GM21515 (cell line): Measurements from ENCODE around the gene GDF7.

Experiments used
- ATAC-seq: cut with Tn5 transposase; IDR thresholded peaks from one replicate; pipeline ENCODE4 v1.9.1; 2021; ENCODE audit not compliant: unreplicated experiment

GDF7 gene

GRCh38 chr2:20660506-20661420 lies 6.2 kb upstream of the GDF7 start:
- ATAC-seq = no peak

- ATAC-seq = peak; percentile 64
Observed at GRCh38 chr2:20661421-20662307, 5.3 kb upstream of the GDF7 start.

GRCh38 chr2:20662308-20662937 lies 4.5 kb upstream of the GDF7 start:
- no peak for ATAC-seq

GRCh38 chr2:20663196-20664070 lies 3.5 kb upstream of the GDF7 start:
- ATAC-seq = no peak

- no peak for ATAC-seq
Observed at GRCh38 chr2:20664071-20664390, 2.9 kb upstream of the GDF7 start.

- no peak for ATAC-seq
Observed at GRCh38 chr2:20664431-20665242, 2.3 kb upstream of the GDF7 start.

- no peak for ATAC-seq
Observed at GRCh38 chr2:20665243-20666004, 1.5 kb upstream of the GDF7 start.

- no peak for ATAC-seq
Observed at GRCh38 chr2:20666005-20666303, 990 bp upstream of the GDF7 start.

GRCh38 chr2:20667151-20667530 lies 197 bp downstream of the GDF7 start:
- ATAC-seq = no peak

GRCh38 chr2:20667531-20668401 lies 822 bp downstream of the GDF7 start:
- no peak for ATAC-seq

GRCh38 chr2:20668451-20668850 lies 1.5 kb downstream of the GDF7 start:
- no peak for ATAC-seq

- ATAC-seq = no peak
Observed at GRCh38 chr2:20668871-20669475, 2.0 kb downstream of the GDF7 start.

GRCh38 chr2:20669562-20670314 lies 2.8 kb downstream of the GDF7 start:
- no peak for ATAC-seq

- ATAC-seq = no peak
Observed at GRCh38 chr2:20670315-20671035, 3.5 kb downstream of the GDF7 start.

GRCh38 chr2:20671036-20671735 lies 4.2 kb downstream of the GDF7 start:
- no peak for ATAC-seq

GRCh38 chr2:20671736-20672080 lies 4.8 kb downstream of the GDF7 start:
- ATAC-seq = no peak
